ENCODE measurements around the gene MEX3A. TPM values are rescaled to one million over a fixed set of nuclear protein-coding genes. Genes with fewer than 3 reads are reported as not detected.

The MEX3A gene
- polyA plus RNA-seq, 2 donors = 0.36 to 0.59 TPM

GRCh38 chr1:156095906-156096508 is 13.7 kb upstream of the MEX3A start:
- Histone ChIP-seq H3K36me3 (ENCODE audit: control insufficient read depth in 2 of 2, insufficient read depth in 2 of 2, low read length in 1 of 2) (peaks cover 0 to 2% of the 10 kb centered on the region in 2 donors), H3K4me3 (ENCODE audit: low read depth in 1 of 2, low read length in 2 of 2) (no peak overlapping the region), H3K9me3 (ENCODE audit: control insufficient read depth in 2 of 2, insufficient read depth in 1 of 2, low read depth in 1 of 2, low read length in 1 of 2) (no peaks in the 10 kb centered on the region), H3K27me3 (ENCODE audit: control insufficient read depth in 1 of 2, insufficient read depth in 2 of 2, low read length in 2 of 2) (no peaks in the 10 kb centered on the region), H3K4me1 (ENCODE audit: control insufficient read depth in 2 of 2, insufficient read depth in 2 of 2, low read length in 1 of 2) (peaks cover 9 to 16% of the 10 kb centered on the region in 2 donors), H3K27ac (ENCODE audit: low read depth in 2 of 2, low read length in 1 of 2) (peak overlapping the region; percentile 45 to 94)
- WGBS, 2 donors = 50 to 54% methylated on average over 3 of the region's 3 CpGs

- Histone ChIP-seq H3K4me3 (ENCODE audit: low read depth in 1 of 2, low read length in 2 of 2) (no peak overlapping the region), H3K27ac (ENCODE audit: low read depth in 2 of 2, low read length in 1 of 2) (no peak overlapping the region), H3K9me3 (ENCODE audit: control insufficient read depth in 2 of 2, insufficient read depth in 1 of 2, low read depth in 1 of 2, low read length in 1 of 2) (no peaks in the 10 kb centered on the region), H3K36me3 (ENCODE audit: control insufficient read depth in 2 of 2, insufficient read depth in 2 of 2, low read length in 1 of 2) (peaks cover 0 to 2% of the 10 kb centered on the region in 2 donors), H3K4me1 (ENCODE audit: control insufficient read depth in 2 of 2, insufficient read depth in 2 of 2, low read length in 1 of 2) (peaks cover under 1 to 3% of the 10 kb centered on the region in 2 donors), H3K27me3 (ENCODE audit: control insufficient read depth in 1 of 2, insufficient read depth in 2 of 2, low read length in 2 of 2) (no peaks in the 10 kb centered on the region)
- 71 to 72% methylated on average over 2 of the region's 2 CpGs for WGBS, 2 donors
Observed at GRCh38 chr1:156091610-156092009, 9.3 kb upstream of the MEX3A start.

GRCh38 chr1:156090840-156091188 is 8.5 kb upstream of the MEX3A start:
- Histone ChIP-seq H3K36me3 (ENCODE audit: control insufficient read depth in 2 of 2, insufficient read depth in 2 of 2, low read length in 1 of 2) (no peaks in the 10 kb centered on the region), H3K4me3 (ENCODE audit: low read depth in 1 of 2, low read length in 2 of 2) (no peak overlapping the region), H3K9me3 (ENCODE audit: control insufficient read depth in 2 of 2, insufficient read depth in 1 of 2, low read depth in 1 of 2, low read length in 1 of 2) (no peaks in the 10 kb centered on the region), H3K27me3 (ENCODE audit: control insufficient read depth in 1 of 2, insufficient read depth in 2 of 2, low read length in 2 of 2) (no peaks in the 10 kb centered on the region), H3K27ac (ENCODE audit: low read depth in 2 of 2, low read length in 1 of 2) (no peak overlapping the region), H3K4me1 (ENCODE audit: control insufficient read depth in 2 of 2, insufficient read depth in 2 of 2, low read length in 1 of 2) (peaks cover 0 to 3% of the 10 kb centered on the region in 2 donors)
- 33 to 37% methylated on average over 14 of the region's 14 CpGs for WGBS, 2 donors

- Histone ChIP-seq H3K4me1 (ENCODE audit: control insufficient read depth in 2 of 2, insufficient read depth in 2 of 2, low read length in 1 of 2) (no peaks in the 10 kb centered on the region), H3K9me3 (ENCODE audit: control insufficient read depth in 2 of 2, insufficient read depth in 1 of 2, low read depth in 1 of 2, low read length in 1 of 2) (no peaks in the 10 kb centered on the region), H3K27ac (ENCODE audit: low read depth in 2 of 2, low read length in 1 of 2) (no peak overlapping the region), H3K36me3 (ENCODE audit: control insufficient read depth in 2 of 2, insufficient read depth in 2 of 2, low read length in 1 of 2) (no peaks in the 10 kb centered on the region), H3K27me3 (ENCODE audit: control insufficient read depth in 1 of 2, insufficient read depth in 2 of 2, low read length in 2 of 2) (no peaks in the 10 kb centered on the region), H3K4me3 (ENCODE audit: low read depth in 1 of 2, low read length in 2 of 2) (no peak overlapping the region)
- 37 to 40% methylated on average over 5 of the region's 5 CpGs for WGBS, 2 donors
Observed at GRCh38 chr1:156090138-156090839, 8.0 kb upstream of the MEX3A start.

GRCh38 chr1:156089704-156090103 is 7.4 kb upstream of the MEX3A start:
- Histone ChIP-seq H3K27me3 (ENCODE audit: control insufficient read depth in 1 of 2, insufficient read depth in 2 of 2, low read length in 2 of 2) (no peaks in the 10 kb centered on the region), H3K36me3 (ENCODE audit: control insufficient read depth in 2 of 2, insufficient read depth in 2 of 2, low read length in 1 of 2) (no peaks in the 10 kb centered on the region), H3K27ac (ENCODE audit: low read depth in 2 of 2, low read length in 1 of 2) (no peak overlapping the region), H3K4me1 (ENCODE audit: control insufficient read depth in 2 of 2, insufficient read depth in 2 of 2, low read length in 1 of 2) (no peaks in the 10 kb centered on the region), H3K9me3 (ENCODE audit: control insufficient read depth in 2 of 2, insufficient read depth in 1 of 2, low read depth in 1 of 2, low read length in 1 of 2) (no peaks in the 10 kb centered on the region), H3K4me3 (ENCODE audit: low read depth in 1 of 2, low read length in 2 of 2) (no peak overlapping the region)
- 70 to 78% methylated on average over 6 of the region's 6 CpGs for WGBS, 2 donors

- Histone ChIP-seq H3K9me3 (ENCODE audit: control insufficient read depth in 2 of 2, insufficient read depth in 1 of 2, low read depth in 1 of 2, low read length in 1 of 2) (no peaks in the 10 kb centered on the region), H3K36me3 (ENCODE audit: control insufficient read depth in 2 of 2, insufficient read depth in 2 of 2, low read length in 1 of 2) (no peaks in the 10 kb centered on the region), H3K27me3 (ENCODE audit: control insufficient read depth in 1 of 2, insufficient read depth in 2 of 2, low read length in 2 of 2) (no peaks in the 10 kb centered on the region), H3K4me3 (ENCODE audit: low read depth in 1 of 2, low read length in 2 of 2) (no peak overlapping the region), H3K27ac (ENCODE audit: low read depth in 2 of 2, low read length in 1 of 2) (no peak overlapping the region), H3K4me1 (ENCODE audit: control insufficient read depth in 2 of 2, insufficient read depth in 2 of 2, low read length in 1 of 2) (peaks cover 0 to 6% of the 10 kb centered on the region in 2 donors)
- WGBS, 2 donors = 29 to 43% methylated on average over 1 of the region's 1 CpG
Observed at GRCh38 chr1:156086256-156086662, 4.0 kb upstream of the MEX3A start.

- H3K27me3 ChIP-seq (ENCODE audit: control insufficient read depth in 1 of 2, insufficient read depth in 2 of 2, low read length in 2 of 2) = no peaks in the 10 kb centered on the region
- no peak overlapping the region for H3K4me3 ChIP-seq (ENCODE audit: low read depth in 1 of 2, low read length in 2 of 2)
- 61 to 63% methylated on average over 7 of the region's 7 CpGs for WGBS, 2 donors
- no peaks in the 10 kb centered on the region for H3K36me3 ChIP-seq (ENCODE audit: control insufficient read depth in 2 of 2, insufficient read depth in 2 of 2, low read length in 1 of 2)
- no peak overlapping the region for H3K27ac ChIP-seq (ENCODE audit: low read depth in 2 of 2, low read length in 1 of 2)
- peaks cover 0 to 6% of the 10 kb centered on the region in 2 donors for H3K4me1 ChIP-seq (ENCODE audit: control insufficient read depth in 2 of 2, insufficient read depth in 2 of 2, low read length in 1 of 2)
- no peaks in the 10 kb centered on the region for H3K9me3 ChIP-seq (ENCODE audit: control insufficient read depth in 2 of 2, insufficient read depth in 1 of 2, low read depth in 1 of 2, low read length in 1 of 2)
Observed at GRCh38 chr1:156083800-156084790, 1.8 kb upstream of the MEX3A start.

GRCh38 chr1:156081917-156082308 is 352 bp downstream of the MEX3A start:
- peaks cover 0 to 6% of the 10 kb centered on the region in 2 donors for H3K4me1 ChIP-seq (ENCODE audit: control insufficient read depth in 2 of 2, insufficient read depth in 2 of 2, low read length in 1 of 2)
- H3K36me3 ChIP-seq (ENCODE audit: control insufficient read depth in 2 of 2, insufficient read depth in 2 of 2, low read length in 1 of 2) = peaks cover 0 to 4% of the 10 kb centered on the region in 2 donors
- H3K27me3 ChIP-seq (ENCODE audit: control insufficient read depth in 1 of 2, insufficient read depth in 2 of 2, low read length in 2 of 2) = no peaks in the 10 kb centered on the region
- no peaks in the 10 kb centered on the region for H3K9me3 ChIP-seq (ENCODE audit: control insufficient read depth in 2 of 2, insufficient read depth in 1 of 2, low read depth in 1 of 2, low read length in 1 of 2)
- WGBS, 2 donors = 0% methylated on average over 4 to 10 of the region's 10 CpGs
- H3K27ac ChIP-seq (ENCODE audit: low read depth in 2 of 2, low read length in 1 of 2) = no peak overlapping the region
- H3K4me3 ChIP-seq (ENCODE audit: low read depth in 1 of 2, low read length in 2 of 2) = peak overlapping the region; percentile 68 to 79

- peaks cover 0 to 4% of the 10 kb centered on the region in 2 donors for H3K36me3 ChIP-seq (ENCODE audit: control insufficient read depth in 2 of 2, insufficient read depth in 2 of 2, low read length in 1 of 2)
- no peak overlapping the region for H3K27ac ChIP-seq (ENCODE audit: low read depth in 2 of 2, low read length in 1 of 2)
- no peaks in the 10 kb centered on the region for H3K9me3 ChIP-seq (ENCODE audit: control insufficient read depth in 2 of 2, insufficient read depth in 1 of 2, low read depth in 1 of 2, low read length in 1 of 2)
- H3K27me3 ChIP-seq (ENCODE audit: control insufficient read depth in 1 of 2, insufficient read depth in 2 of 2, low read length in 2 of 2) = no peaks in the 10 kb centered on the region
- 4 to 9% methylated on average over 33 to 58 of the region's 61 CpGs for WGBS, 2 donors
- H3K4me3 ChIP-seq (ENCODE audit: low read depth in 1 of 2, low read length in 2 of 2) = peak overlapping the region; percentile 31 to 79
- peaks cover 0 to 6% of the 10 kb centered on the region in 2 donors for H3K4me1 ChIP-seq (ENCODE audit: control insufficient read depth in 2 of 2, insufficient read depth in 2 of 2, low read length in 1 of 2)
Observed at GRCh38 chr1:156081180-156081916, 917 bp downstream of the MEX3A start.

Data from esophagus (tissue), 2 donors.